Activated naive CD4-positive, alpha-beta T cell treated with anti-CD3 and anti-CD28 coated beads, Interleukin-2, amount 10 ng/mL, durations not matched to agents 7 days and 5 days (primary cell): ENCODE results near the gene KISS1R.

Experiments
- CTCF ChIA-PET: fragments of 350-600 bp; sonication (Branson Sonifier 250); formaldehyde crosslinking; loops from one replicate; lab custom pipeline; 2021; ENCODE audit warnings: antibody characterized with exemption; lab: Charles Lee
- DNase-seq: peaks from one replicate; pipeline ENCODE4 v3.0.0-alpha.2; 2020
- H3K27ac Mint-ChIP-seq: one replicate; pipeline ENCODE4 v1.8.0; 2021; ENCODE audit warnings: mild to moderate bottlenecking, moderate library complexity, mixed read lengths
- H3K27me3 Mint-ChIP-seq: one replicate; pipeline ENCODE4 v1.8.0; 2021; ENCODE audit warnings: mild to moderate bottlenecking, mixed read lengths
- H3K36me3 Mint-ChIP-seq: one replicate; pipeline ENCODE4 v1.8.0; 2021; ENCODE audit warnings: mixed read lengths
- H3K4me1 Mint-ChIP-seq: one replicate; pipeline ENCODE4 v1.8.0; 2021; ENCODE audit warnings: mixed read lengths
- H3K4me3 Mint-ChIP-seq: one replicate; pipeline ENCODE4 v1.8.0; 2021; ENCODE audit warnings: mild to moderate bottlenecking, moderate library complexity, mixed read lengths
- H3K9me3 Mint-ChIP-seq: one replicate; pipeline ENCODE4 v1.8.0; 2021; ENCODE audit warnings: mixed read lengths

The KISS1R gene

GRCh38 chr19:917323-918151 lies at the start of gene KISS1R:
Gene KISS1R, plus strand, starts transcription at chr19:917333. Its CDS starts 170 bp downstream, at chr19:917503.
- peaks cover 48% of the 10 kb centered on the region for H3K27me3 Mint-ChIP-seq
- H3K4me3 Mint-ChIP-seq = peak within 1 kb of the TSS; percentile 61
- no peaks in the 10 kb centered on the region for H3K9me3 Mint-ChIP-seq
- DNase-seq = peak; percentile 53
- peaks cover 30% of the 10 kb centered on the region for H3K4me1 Mint-ChIP-seq
- CTCF ChIA-PET = interaction anchor here (4.5 kb wide), 1 partner anchor 54 kb away, joined by 24 read pairs; no protein-coding TSS in a partner anchor
- no peaks in the 10 kb centered on the region for H3K36me3 Mint-ChIP-seq
- peak within 1 kb of the TSS; percentile 68 for H3K27ac Mint-ChIP-seq

DNA sequence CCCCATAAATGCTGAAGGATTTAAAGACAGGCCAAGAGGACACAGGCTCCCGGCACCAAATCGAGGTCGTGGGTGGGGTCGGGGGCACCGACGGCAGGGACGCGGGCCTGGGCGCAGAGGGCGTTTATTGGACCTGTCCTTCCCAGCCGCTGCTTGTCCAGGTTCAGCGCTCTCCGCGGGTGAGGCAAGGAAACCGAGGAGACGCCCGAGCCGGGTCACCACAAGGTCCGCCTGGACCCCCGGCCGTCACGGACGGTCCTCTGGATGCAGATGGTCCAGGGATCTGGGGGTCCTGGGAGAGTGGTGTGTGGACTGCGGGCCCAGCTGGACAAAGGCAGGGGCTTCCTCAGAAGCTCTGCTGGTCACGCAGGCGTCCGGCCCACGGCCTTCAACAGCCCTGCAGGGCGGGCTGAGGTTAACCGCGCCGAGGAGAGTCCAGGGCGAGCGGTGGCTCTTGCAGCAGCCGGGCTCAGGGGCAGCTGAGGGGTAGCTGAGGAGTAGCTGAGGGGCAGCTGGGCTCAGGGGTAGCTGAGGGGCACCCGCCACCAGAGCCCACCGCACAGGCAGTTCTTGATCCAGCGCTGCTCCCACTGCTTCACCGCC lies 49.2 kb upstream of the KISS1R start:
- Mint-ChIP-seq H3K9me3 (no peaks in the 10 kb centered on the region), H3K27ac (no peak overlapping the region)

DNA sequence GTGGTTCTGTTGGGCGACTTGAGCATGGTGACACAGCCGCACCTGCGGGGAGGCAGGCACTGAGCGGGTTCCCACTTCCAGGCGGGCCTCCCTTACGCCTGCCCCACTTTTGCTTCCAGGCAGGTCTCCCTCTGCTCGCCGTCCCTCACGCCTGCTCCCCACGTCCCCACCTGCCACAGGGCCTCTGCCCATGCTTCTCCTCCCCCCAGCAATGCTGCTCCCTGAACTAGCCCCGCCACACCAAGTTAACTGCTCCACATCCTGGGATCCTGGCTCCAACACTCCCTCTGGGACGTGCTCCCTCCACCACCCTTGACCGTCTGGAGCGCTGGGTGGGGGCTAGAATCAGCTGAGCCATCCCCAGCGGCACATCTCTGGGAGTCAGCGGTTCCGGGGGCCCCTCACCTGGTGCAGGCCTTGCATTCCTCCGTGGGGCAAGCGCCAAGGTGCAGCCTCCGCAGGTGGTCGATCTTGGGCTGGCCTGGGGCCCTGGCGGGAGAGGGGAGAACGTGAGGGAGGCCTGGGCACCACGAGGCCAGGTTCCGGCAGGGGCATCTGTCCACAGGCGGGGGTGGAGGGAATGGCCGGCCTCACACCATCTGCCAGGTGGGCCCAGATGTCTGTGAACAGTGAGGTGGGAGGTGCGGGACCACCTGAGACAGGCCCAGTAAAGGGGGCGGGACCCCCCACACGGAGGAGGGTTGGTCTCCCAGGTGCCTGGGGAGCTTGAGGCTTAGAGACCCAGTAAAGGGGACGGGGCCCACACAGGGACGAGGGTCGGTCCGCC lies 48.5 kb upstream of the KISS1R start:
- DNase-seq = no peak
- Mint-ChIP-seq H3K27ac (no peak overlapping the region), H3K4me1 (peaks cover 27% of the 10 kb centered on the region), H3K36me3 (peaks cover 28% of the 10 kb centered on the region), H3K4me3 (no peak overlapping the region), H3K9me3 (no peaks in the 10 kb centered on the region), H3K27me3 (no peaks in the 10 kb centered on the region)
- CTCF ChIA-PET = no interaction called here

More for the DNA sequence above, 49.2 kb upstream of the KISS1R start:
- CTCF ChIA-PET = no interaction called here
- DNase-seq = no peak
- Mint-ChIP-seq H3K27me3 (no peaks in the 10 kb centered on the region), H3K36me3 (peaks cover 26% of the 10 kb centered on the region), H3K4me3 (no peak overlapping the region), H3K4me1 (peaks cover 28% of the 10 kb centered on the region)

GRCh38 chr19:869245-870177 lies 47.6 kb upstream of the KISS1R start:
- Mint-ChIP-seq H3K36me3 (peaks cover 28% of the 10 kb centered on the region), H3K4me3 (no peak overlapping the region), H3K4me1 (peaks cover 25% of the 10 kb centered on the region), H3K27ac (peak overlapping the region; percentile 55), H3K9me3 (no peaks in the 10 kb centered on the region), H3K27me3 (no peaks in the 10 kb centered on the region)
- CTCF ChIA-PET = no interaction called here
- no peak for DNase-seq

GRCh38 chr19:870314-870713 lies 46.8 kb upstream of the KISS1R start:
- DNase-seq = no peak
- no peak overlapping the region for H3K4me3 Mint-ChIP-seq
- H3K27ac Mint-ChIP-seq = peak overlapping the region; percentile 37
- no peaks in the 10 kb centered on the region for H3K9me3 Mint-ChIP-seq
- H3K36me3 Mint-ChIP-seq = peaks cover 26% of the 10 kb centered on the region
- peaks cover 23% of the 10 kb centered on the region for H3K4me1 Mint-ChIP-seq
- CTCF ChIA-PET = no interaction called here
- no peaks in the 10 kb centered on the region for H3K27me3 Mint-ChIP-seq

DNA sequence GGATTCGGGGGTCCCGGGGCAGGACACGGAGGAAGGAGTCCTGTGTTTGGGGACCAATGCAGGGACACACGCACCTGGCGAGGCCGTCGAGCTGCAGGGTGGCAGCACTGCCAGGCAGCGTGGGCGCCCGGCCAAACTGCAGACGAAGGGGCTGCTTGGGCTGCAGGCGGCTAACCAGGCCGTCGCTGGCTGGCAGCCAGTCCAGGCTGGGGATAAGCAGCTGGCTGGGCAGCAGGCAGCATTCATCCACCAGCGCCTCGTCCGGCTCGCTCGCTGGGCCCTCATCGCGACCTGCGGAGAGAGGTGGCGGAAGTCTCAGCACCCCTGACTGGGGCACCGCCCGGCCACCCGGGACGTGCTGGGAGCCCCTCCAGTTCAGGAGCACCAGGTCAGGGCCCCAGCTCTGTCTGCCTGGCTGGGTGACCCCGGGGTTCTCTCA lies 46.2 kb upstream of the KISS1R start:
- H3K9me3 Mint-ChIP-seq = no peaks in the 10 kb centered on the region
- CTCF ChIA-PET = no interaction called here
- peaks cover 25% of the 10 kb centered on the region for H3K4me1 Mint-ChIP-seq
- H3K36me3 Mint-ChIP-seq = peaks cover 26% of the 10 kb centered on the region
- no peak for DNase-seq
- no peak overlapping the region for H3K27ac Mint-ChIP-seq
- H3K4me3 Mint-ChIP-seq = no peak overlapping the region
- H3K27me3 Mint-ChIP-seq = no peaks in the 10 kb centered on the region

- H3K4me3 Mint-ChIP-seq = peak overlapping the region; percentile 73
- peaks cover 25% of the 10 kb centered on the region for H3K4me1 Mint-ChIP-seq
- H3K27me3 Mint-ChIP-seq = no peaks in the 10 kb centered on the region
- CTCF ChIA-PET = interaction anchor here (0.6 kb wide), 1 partner anchor 11 kb away, joined by 3 read pairs; no protein-coding TSS in a partner anchor
- no peak for DNase-seq
- no peaks in the 10 kb centered on the region for H3K9me3 Mint-ChIP-seq
- peaks cover 26% of the 10 kb centered on the region for H3K36me3 Mint-ChIP-seq
- peak overlapping the region; percentile 97 for H3K27ac Mint-ChIP-seq
Measured at GRCh38 chr19:871446-872265, 45.5 kb upstream of the KISS1R start.

DNA sequence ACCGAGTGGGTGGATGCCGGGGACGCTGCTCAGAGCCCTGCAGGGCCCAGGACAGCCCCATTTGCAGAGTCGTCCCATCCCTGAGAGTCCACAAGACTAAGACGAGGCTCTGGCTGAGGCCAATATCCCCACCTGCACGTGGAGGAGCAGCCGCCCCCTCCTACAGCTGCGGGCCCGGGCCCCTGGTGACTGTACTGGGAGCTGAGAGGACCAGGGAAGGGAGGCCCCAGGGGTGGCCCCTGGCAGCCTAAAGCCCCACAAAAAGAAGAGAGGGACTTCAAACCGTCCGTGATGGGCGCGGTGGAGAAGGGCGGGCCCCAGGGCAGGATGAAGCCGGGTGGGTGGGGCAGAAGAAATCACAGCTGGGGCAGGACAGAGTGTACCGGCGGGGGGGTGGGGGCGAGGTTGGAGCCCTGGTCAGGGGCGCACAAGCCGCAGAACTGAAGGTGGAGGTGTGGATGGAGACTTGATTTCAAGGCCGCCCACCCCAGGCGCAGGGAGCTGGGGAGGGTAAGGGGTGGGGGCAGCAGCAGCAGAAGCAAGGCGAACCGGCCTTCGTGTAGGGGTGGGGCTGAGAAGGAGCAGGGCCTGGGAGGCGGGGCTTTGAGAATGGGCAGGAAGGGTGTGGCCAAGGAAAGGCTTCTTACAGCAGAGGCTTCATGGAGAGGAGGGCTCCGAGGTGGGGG lies 44.7 kb upstream of the KISS1R start:
- Mint-ChIP-seq H3K4me3 (peak overlapping the region; percentile 73), H3K36me3 (peaks cover 24% of the 10 kb centered on the region), H3K27ac (peak overlapping the region; percentile 97), H3K9me3 (no peaks in the 10 kb centered on the region), H3K27me3 (no peaks in the 10 kb centered on the region), H3K4me1 (peaks cover 24% of the 10 kb centered on the region)
- peak; percentile 94 for DNase-seq
- CTCF ChIA-PET = no interaction called here

DNA sequence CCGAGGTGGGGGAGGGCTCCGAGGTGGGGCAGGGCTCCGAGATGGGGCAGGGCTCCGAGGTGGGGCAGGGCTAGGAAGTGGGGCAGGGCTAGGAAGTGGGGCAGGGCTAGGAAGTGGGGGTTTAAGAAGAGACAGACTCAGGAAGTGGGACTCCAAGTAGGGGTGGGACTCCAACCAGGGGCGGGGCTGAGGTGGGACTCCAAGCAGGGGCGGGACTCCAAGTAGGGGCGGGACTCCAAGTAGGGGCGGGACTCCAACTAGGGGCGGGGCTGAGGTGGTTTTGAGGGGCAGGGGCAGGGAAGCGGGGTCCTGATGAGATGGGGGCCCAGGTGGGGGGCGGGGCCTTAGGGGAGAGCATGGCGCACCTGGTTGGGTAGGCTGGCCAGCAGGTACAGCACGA lies 44.0 kb upstream of the KISS1R start:
- Mint-ChIP-seq H3K27me3 (no peaks in the 10 kb centered on the region), H3K4me3 (no peak overlapping the region), H3K9me3 (no peaks in the 10 kb centered on the region), H3K27ac (peak overlapping the region; percentile 75), H3K4me1 (peaks cover 22% of the 10 kb centered on the region), H3K36me3 (peaks cover 21% of the 10 kb centered on the region)
- DNase-seq = peak; percentile 90
- CTCF ChIA-PET = interaction anchor here (0.9 kb wide), 1 partner anchor 8 kb away, joined by 3 read pairs; no protein-coding TSS in a partner anchor

DNA sequence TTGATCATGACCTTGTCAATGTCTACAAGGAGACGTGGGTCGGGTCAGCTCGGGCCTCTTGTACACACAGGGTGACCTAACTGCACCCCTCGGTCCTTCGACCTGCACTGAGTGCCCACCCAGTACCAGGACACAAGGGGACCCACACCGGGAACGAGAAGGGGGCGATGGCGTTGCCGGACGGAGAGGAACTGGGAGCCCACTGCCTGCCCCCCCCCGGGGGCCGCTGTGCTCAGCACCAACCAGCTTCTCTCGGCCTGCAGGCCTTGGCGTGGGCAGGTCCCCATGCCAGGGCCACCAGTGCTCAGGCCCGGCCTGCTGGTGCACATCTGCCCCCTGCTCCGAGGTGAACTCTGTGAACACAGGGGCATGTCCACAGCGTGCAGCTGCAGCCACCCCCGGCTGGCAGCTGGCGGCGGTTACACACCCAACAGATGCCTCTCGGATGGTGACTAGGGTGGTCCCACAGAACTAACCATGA lies 43.5 kb upstream of the KISS1R start:
- DNase-seq = no peak
- no peak overlapping the region for H3K27ac Mint-ChIP-seq
- peaks cover 22% of the 10 kb centered on the region for H3K4me1 Mint-ChIP-seq
- no peak overlapping the region for H3K4me3 Mint-ChIP-seq
- H3K9me3 Mint-ChIP-seq = no peaks in the 10 kb centered on the region
- H3K27me3 Mint-ChIP-seq = no peaks in the 10 kb centered on the region
- CTCF ChIA-PET = interaction anchor here (0.9 kb wide), 1 partner anchor 9 kb away, joined by 3 read pairs; no protein-coding TSS in a partner anchor
- peaks cover 20% of the 10 kb centered on the region for H3K36me3 Mint-ChIP-seq

DNA sequence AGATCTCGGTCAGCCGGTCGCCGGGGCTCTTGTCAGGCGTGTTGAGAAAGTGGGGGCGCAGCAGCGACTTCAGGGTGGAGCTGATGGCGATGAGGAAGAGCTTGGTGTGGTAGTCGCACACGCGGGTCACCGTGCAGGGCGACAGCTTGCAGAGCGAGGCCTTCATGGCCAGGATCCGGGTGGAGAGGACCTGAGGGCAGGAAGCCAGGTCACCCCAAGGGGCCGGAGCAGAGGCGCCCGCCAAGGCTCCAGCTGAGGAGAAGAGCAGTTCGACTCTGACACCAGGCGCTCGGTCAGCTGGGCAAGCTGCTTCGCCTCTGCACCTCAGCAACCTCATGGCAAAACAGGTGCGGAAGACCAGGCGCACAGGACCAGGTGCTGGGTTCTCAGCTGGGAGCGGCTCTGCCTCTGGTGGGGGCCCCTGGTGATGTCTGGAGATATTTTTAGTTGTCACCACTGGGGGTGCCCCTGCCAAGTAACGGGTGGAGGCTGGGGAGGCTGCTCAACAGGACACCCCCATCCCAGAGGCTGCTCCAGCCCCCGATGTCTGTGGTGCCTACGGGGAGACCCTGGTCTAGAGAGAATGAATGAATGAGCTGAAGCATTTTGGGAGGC lies 41.8 kb upstream of the KISS1R start:
- Mint-ChIP-seq H3K27ac (peak overlapping the region; percentile 45), H3K27me3 (no peaks in the 10 kb centered on the region), H3K9me3 (no peaks in the 10 kb centered on the region), H3K4me3 (no peak overlapping the region), H3K36me3 (peaks cover 10% of the 10 kb centered on the region), H3K4me1 (peaks cover 20% of the 10 kb centered on the region)
- DNase-seq = no peak
- CTCF ChIA-PET = no interaction called here

- no peaks in the 10 kb centered on the region for H3K27me3 Mint-ChIP-seq
- H3K9me3 Mint-ChIP-seq = no peaks in the 10 kb centered on the region
- peaks cover 11% of the 10 kb centered on the region for H3K36me3 Mint-ChIP-seq
- H3K4me3 Mint-ChIP-seq = no peak overlapping the region
- no peak for DNase-seq
- H3K4me1 Mint-ChIP-seq = peaks cover 20% of the 10 kb centered on the region
- CTCF ChIA-PET = no interaction called here
- H3K27ac Mint-ChIP-seq = peak overlapping the region; percentile 45
Measured at GRCh38 chr19:876089-876488, 41.0 kb upstream of the KISS1R start.
